Activated naive CD4-positive, alpha-beta T cell (primary cell): ENCODE results near the gene CREBBP.

ENCODE experiments used
- DNase-seq, 4 experiments: peaks; one replicate each; lab custom pipeline; 2025; lab: John Stamatoyannopoulos, UW

The CREBBP gene

GRCh38 chr16:3879887-3880564 lies 487 bp downstream of the CREBBP start:
- DNase-seq, result peak; percentile 22 to 71 (median 43)

DNA sequence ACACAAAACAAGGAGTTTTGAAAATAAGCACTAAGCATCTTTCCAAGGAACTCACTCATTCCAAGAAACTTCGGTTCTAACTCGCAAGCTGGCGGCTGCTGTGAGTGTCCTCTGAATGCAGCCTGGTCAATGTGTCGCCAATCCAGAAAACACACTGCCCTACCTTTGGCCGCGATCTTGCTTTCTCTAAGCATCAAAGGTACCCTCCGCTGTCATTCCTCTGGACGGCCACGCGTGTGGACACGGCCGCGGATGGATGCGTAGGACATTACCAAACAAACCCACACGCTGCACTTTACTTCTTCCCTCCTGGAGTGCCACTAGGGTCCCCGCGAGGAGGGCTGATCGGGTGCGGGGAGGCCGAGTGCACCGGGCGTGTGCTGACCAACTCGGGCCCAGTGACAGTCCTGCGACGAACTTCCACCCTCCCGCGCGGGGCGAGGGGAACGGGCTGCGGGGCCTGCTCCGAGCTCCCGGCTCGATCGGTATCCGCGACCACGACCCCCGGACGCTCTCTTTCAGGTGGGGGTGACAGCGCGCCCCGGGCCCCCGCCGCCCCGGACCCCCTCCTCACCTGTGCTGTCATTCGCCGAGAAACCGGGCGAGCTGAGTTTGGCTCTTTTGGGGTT lies 1.1 kb downstream of the CREBBP start:
- DNase-seq, result no peak

GRCh38 chr16:3878610-3879009 lies 1.9 kb downstream of the CREBBP start:
- DNase-seq, result no peak

DNA sequence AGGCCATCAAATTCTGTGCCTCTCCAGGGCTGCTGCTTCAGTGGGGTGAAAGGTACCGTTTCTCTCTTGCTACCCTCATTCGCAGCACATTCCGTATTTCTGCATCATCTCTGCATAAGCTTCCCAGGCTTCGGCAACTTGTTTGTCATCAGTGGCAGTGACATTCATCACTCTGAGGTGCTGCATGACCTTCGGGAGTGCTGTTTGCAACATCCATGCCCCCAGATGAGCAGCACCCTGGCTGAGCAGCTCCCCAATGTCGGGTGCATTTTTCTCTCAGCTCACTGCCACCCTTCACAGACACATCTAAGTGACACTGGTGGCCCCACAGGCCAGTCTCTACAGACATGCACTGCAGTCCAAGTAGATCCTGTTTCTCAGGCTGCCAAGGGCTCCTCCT lies 3.8 kb downstream of the CREBBP start:
- DNase-seq, result no peak

GRCh38 chr16:3876160-3876559 lies 4.4 kb downstream of the CREBBP start:
- no peak for DNase-seq

DNA sequence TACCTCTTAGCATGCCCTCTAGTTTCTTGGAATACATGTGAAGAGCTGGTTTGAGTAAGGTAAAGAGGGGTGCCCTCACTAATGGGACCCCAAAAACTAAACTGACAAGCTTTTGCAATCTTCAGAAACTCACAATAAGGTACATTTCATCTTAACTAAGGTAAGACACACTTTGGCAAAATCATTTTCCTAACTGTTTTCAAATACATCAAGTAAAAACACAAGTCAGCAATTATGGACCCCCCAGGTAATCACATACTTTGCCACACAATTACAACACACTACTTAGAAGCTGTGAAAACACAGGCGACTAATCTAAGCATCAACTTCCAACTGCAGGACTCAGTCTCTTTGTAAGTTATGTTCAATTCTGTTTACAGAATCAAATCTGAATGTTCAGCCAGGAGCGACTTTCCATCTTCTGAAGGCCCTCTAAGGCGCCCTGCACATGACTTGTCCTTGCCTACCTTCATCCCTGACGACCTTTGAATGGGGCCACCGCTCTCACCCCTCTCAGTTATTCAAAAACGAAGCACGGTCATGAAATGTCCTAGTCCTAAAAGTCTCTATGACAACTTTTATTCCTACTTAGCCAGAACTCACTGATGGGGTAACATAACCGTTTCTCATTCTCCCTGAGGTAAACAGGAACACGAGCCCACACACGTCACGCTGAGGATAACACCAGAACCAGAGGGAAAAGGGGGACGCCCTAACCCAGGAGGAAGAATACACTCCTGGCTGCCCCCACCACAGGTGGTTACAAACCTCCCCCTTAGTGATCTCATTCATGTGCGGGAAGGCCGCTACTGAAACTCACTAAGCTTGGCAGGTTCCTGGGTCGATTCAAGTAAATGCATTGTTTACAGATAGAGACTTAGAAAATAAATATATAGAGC lies 5.5 kb downstream of the CREBBP start:
- no peak for DNase-seq

DNA sequence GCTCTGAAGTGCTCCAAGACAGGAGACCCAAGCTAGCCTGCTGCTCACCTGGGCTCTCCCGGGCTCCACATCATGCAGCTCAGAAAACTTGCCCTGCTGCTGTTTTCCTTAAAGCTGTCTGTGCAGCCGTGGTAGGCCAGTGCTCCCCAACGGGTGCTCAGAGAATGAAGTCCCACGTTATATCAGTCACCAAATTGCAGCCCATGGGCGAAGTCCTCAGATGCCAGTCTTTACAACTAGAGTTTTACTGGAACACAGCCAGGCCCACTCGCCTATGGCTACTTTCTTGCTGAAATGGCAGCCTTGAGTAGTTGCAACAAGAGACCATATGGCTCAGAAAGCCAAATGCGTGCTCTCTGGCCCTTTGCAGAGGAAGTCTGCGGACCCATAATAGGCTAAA lies 6.3 kb downstream of the CREBBP start:
- no peak for DNase-seq

- no peak for DNase-seq
These were observed 6.9 kb downstream of the CREBBP start for GRCh38 chr16:3873482-3874173.

- DNase-seq, result no peak
These were observed 8.2 kb downstream of the CREBBP start for GRCh38 chr16:3872216-3872895.

- no peak for DNase-seq
These were observed 11.5 kb downstream of the CREBBP start for GRCh38 chr16:3868967-3869366.

- no peak for DNase-seq
These were observed 12.0 kb downstream of the CREBBP start for GRCh38 chr16:3868556-3868955.

DNA sequence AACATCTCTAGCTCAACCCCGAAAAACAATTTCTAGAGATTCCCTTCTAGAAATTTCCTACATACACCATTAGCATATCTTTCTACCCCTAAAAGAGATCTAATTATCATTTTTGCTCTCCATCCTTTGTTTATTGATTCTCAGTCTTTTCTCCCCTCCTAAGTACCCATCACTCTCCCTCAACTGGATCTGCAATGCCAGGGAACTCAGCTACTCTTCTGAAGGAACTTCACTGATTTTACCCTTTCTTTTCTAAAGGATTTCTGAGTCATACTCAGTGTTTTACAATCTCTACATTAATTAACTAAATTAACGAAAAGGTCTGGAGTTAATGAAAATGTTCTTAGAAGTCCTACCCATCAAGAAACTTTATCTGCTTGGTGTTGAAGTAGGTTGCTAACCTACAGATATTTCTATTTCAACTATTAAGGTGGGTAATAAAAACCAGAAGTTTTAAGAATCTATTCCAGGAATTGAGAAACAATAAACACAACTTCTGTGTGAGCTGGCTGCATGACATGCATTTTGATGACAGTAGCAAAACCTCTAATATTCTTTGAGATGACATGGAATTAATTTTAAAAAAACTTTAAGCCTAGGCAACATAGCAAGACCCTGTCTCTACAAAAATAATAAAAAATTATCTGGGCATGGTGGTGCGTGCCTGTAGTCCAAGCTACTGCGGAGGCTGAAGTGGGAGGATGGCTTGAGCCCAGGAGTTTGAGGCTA lies 13.6 kb downstream of the CREBBP start:
- DNase-seq, result no peak

GRCh38 chr16:3865241-3865640 lies 15.3 kb downstream of the CREBBP start:
- DNase-seq, result no peak

- no peak for DNase-seq
These were observed 16.0 kb downstream of the CREBBP start for GRCh38 chr16:3864562-3864961.

DNA sequence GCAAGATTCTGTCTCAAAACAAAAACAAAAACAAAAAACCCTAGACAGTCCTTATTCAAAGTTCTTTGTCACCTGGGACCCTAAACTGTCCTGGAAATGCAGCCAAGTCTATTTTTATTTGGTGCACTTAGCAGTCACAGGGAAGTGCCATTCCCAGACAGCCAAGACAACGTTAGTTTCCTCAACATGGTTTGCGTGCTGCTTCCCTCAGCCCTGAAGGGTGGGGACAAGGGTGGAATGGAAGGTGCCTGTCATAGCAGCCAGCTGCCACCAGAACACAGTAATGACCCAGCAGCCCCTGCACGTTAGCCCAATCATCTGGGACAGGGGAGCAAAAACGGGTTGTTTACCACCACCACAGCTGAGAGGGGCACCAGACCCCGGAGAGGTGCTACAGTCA lies 16.9 kb downstream of the CREBBP start:
- no peak for DNase-seq

DNA sequence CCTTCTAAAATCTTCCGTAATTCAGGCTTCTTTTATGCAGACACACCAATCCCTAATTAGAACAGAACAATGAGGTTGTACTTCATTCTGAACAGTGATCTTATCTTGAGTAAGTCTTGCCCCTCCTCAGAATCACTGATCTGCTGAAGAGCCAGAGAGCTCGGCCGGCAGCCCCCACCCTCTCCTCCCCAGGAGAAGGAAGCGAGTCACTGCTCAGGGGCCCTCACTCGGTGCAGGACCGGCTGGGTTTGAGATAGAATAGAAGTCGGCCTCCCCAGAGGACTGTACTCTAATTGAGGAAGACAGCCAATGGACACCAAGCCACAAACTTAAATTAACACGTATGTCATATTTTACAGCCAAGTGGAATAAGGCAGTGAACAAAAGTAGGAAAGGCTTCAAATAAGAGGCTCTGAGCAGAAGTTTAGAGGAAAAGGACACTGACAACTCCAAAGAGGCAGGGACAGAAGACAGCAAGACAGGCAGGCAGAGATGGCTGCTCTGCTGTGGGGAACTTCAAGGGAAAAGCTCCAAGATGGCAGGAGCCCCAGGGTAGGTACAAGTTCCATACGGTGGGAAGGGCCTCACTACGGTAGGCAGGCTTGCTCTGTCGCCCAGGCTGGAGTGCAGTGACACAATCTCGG lies 18.6 kb downstream of the CREBBP start:
- DNase-seq, result no peak

DNA sequence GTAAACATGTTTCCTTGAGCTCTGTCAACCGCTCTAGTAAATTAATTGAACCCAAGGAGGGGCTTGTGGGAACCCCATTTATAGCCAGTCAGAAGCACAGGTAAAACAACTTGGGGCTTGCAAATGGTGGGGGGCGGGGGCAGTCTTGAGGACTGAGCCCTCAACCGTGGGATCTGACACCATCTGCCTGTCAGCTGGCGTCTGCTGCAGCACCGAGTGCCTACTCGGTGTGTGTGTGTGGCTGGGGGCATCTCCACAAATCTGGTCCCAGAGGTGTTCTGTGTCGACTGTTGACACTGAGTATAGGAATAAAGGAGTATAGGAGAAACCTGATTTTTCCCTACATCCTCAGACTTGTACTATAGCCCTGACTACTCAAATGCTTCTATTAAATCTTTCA lies 20.6 kb downstream of the CREBBP start:
- DNase-seq, result no peak

DNA sequence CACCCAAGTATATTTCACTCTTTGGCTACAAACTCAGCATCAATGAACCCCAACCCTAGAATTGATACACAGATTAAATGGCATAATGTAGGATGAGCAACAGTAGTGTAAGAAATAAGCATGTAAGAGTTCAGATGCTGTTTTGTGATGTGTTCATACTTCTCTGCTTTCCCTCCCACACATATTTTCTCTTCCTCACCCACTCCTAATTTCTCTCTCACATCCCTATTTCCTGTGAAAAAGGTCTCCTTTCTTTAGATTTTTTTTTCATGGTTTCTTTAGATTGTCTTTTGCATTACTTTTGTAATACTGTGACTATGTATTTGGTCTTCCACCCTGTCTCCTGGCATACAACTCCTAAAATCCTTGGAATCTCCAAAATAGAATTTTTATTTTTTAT lies 21.7 kb downstream of the CREBBP start:
- DNase-seq, result no peak

DNA sequence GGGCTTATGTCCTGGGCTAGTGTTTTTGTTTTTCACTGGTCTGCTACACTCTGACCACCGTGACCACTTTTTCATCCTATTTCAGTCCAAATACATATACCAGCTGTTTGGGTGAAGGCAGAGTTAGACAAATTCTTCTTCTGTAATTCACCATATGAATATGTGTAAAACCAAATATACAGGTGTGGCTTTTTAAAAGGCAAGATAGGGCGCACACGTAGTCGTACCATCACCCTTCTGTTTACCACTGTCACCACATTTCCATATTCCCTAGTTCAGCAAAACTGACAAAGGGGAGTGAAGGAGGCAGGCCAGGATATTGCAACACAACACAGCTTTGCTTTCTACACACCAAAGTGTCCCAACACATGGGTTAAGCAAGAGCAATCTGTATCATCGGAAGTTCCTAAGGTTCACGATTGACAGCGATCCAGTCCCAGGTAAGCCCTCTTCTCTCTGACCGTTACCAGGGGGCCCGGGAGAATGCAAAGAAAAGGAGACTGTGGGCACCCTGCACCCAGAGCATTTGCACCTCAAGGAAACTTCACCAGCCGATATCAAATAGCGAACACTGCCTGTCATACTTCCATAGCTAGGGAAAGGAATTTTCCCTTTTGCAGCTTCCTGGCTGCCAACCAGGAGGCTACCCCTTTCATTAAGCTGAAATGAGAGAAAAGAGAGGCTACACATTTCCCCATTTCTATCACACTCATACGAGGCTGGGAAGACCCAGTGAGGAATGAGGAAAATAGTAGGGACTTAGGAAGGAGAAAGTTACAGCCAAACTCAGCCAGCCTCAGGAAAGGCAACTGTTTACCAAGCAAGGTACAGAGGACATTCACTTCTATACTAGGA lies 23.1 kb downstream of the CREBBP start:
- DNase-seq, result no peak
